ENCODE measurements around the gene CSTB.

CSTB gene

DNA sequence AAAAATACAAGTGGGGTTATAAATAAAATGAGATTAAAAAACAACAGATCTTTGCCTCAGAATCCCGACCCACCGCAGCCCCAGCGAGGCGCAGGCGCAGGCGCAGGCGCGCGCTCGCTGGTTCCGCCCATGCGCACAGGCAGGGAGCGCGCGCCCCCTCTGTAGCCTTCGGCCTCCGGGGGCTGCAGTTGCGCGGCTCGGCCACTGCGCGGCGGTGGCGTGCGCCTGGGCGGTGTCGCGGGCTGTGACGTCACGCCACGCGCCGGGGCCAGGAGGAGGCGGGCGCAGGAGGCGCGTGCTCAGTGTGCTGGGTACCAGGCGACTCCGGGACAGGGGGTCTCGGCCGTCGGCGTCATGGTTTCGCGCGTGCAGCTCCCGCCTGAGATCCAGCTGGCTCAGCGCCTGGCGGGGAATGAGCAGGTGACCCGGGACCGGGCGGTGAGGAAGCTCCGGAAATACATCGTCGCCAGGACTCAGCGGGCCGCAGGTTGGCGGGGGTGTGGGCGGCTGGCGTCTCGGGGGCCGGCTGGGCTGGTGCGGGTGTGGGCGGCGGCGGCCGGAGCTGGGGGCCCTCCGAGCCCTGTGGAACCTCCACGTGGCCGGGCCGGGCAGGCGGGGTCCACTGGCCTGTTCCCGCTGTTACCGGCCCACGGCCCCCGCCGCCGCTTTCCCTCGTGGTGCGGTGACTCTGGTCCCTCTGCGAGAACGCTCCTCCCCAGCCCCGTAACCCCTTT lies 13.3 kb upstream of the CSTB start, which contains the start of gene RRP1:
Gene RRP1 (plus strand): TSS at position 302 of the 734 bp plus-strand sequence. CDS start 53 bp downstream, at position 355.
- H3K4me3 ChIP-seq (ENCODE audit: control insufficient read depth, low read depth, low read length), result peak within 1 kb of the TSS; percentile 89
- peak; percentile 79 for DNase-seq (ENCODE audit: low read depth)
- TF ChIP-seq, protein P1, sequence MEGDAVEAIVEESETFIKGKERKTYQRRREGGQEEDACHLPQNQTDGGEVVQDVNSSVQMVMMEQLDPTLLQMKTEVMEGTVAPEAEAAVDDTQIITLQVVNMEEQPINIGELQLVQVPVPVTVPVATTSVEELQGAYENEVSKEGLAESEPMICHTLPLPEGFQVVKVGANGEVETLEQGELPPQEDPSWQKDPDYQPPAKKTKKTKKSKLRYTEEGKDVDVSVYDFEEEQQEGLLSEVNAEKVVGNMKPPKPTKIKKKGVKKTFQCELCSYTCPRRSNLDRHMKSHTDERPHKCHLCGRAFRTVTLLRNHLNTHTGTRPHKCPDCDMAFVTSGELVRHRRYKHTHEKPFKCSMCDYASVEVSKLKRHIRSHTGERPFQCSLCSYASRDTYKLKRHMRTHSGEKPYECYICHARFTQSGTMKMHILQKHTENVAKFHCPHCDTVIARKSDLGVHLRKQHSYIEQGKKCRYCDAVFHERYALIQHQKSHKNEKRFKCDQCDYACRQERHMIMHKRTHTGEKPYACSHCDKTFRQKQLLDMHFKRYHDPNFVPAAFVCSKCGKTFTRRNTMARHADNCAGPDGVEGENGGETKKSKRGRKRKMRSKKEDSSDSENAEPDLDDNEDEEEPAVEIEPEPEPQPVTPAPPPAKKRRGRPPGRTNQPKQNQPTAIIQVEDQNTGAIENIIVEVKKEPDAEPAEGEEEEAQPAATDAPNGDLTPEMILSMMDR (conservative IDR thresholded peaks at IDR 0.05; ENCODE audit: control insufficient read depth, insufficient read depth, low read depth, low read length), result peak; percentile 39

DNA sequence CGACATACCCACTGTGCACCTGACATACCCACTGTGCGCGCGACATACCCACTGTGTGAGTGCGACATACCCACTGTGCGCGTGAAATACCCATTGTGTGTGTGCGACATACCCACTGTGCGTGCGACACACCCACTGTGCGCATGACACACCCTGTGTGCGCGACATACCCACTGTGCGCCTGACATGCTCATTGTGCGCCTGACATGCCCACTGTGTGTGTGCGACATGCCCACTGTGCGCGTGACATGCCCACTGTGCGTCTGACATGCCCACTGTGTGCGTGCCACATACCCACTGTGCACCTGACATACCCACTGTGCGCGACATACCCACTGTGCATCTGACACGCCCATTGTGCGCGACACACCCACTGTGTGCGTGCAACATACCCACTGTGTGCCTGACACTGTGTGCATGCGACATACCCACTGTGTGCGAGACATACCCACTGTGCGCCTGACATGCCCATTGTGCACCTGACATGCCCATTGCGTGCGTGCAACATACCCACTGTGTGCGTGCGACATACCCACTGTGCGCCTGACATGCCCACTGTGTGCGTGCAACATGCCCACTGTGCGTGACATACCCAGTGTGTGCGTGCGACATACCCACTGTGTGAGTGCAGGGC lies 10.8 kb upstream of the CSTB start:
- no peak for DNase-seq (ENCODE audit: low read depth)
- TF ChIP-seq, protein P1 (conservative IDR thresholded peaks at IDR 0.05; ENCODE audit: control insufficient read depth, insufficient read depth, low read depth, low read length), result no peak
- H3K4me3 ChIP-seq (ENCODE audit: control insufficient read depth, low read depth, low read length), result no peak overlapping the region

DNA sequence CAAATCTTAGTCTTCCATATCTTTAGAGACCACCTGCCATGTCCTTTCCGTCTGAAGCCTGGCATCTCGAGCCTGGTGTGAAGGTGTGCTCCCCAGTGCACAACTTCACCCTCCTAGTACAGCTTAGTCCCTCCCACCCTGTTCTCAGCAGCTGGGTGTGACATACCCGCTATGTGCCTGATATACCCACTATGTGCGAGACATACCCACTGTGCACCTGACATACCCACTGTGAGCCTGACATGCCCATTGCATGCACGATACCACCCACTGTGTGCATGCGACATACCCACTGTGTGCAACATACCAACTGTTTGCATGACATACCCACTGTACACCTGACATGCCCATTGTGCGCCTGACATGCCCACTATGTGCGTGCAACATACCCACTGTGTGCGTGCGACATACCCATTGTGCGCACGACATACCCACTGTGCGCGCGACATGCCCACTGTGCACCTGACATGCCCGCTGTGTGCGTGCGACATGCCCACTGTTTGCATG lies 10.2 kb upstream of the CSTB start:
- TF ChIP-seq, protein P1 (conservative IDR thresholded peaks at IDR 0.05; ENCODE audit: control insufficient read depth, insufficient read depth, low read depth, low read length), result no peak
- no peak overlapping the region for H3K4me3 ChIP-seq (ENCODE audit: control insufficient read depth, low read depth, low read length)
- no peak for DNase-seq (ENCODE audit: low read depth)

DNA sequence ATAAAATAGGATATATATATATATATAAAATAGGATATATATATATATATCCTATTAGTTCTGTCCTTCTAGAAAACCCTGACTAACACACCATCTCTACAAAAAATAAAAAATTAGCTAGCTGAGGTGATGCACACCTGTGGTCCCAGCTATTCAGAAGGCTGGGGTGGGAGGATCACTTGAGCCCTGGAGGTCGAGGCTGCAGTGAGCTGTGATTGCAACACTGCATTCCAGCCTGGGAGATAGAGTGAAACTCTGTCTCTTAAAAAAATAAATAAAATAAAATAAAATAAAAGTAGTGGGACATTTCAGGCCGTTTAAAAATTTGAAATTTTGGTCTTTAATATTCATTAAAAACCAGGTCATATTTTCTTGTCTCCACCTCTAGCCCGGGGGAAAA lies 9.0 kb upstream of the CSTB start:
- H3K4me3 ChIP-seq (ENCODE audit: control insufficient read depth, low read depth, low read length), result no peak overlapping the region
- no peak for DNase-seq (ENCODE audit: low read depth)
- TF ChIP-seq, protein P1 (conservative IDR thresholded peaks at IDR 0.05; ENCODE audit: control insufficient read depth, insufficient read depth, low read depth, low read length), result no peak

DNA sequence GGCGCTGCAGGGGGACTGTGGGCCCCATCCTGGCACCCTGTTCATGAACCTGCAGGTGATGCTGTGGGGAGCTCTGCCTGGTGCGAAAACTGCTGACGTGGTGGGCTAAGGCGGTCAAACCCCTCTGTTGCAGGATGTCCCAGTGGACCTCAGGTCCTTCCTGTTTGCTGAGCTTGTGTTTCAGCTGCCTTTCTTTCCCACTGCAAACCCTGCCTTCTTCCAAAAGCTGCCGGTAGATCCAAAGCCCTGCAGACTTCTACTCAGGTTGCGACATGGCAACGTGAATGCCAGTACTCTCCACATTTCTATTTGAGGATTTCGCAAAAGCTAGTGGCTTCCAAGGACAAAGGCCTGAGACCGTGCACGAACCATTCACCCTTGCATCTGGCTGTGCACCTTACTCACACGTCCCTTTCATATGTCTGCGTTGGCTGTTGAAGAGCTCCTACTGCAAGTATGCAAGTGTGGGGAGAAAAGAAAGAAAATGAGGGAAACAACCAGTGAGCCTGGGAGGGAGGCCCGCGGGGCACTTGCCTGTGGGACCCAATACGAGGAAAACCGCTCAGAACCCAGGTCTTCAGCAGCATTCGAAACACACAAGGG lies 7.1 kb upstream of the CSTB start:
- TF ChIP-seq, protein P1 (conservative IDR thresholded peaks at IDR 0.05; ENCODE audit: control insufficient read depth, insufficient read depth, low read depth, low read length), result no peak
- no peak overlapping the region for H3K4me3 ChIP-seq (ENCODE audit: control insufficient read depth, low read depth, low read length)
- DNase-seq (ENCODE audit: low read depth), result no peak

DNA sequence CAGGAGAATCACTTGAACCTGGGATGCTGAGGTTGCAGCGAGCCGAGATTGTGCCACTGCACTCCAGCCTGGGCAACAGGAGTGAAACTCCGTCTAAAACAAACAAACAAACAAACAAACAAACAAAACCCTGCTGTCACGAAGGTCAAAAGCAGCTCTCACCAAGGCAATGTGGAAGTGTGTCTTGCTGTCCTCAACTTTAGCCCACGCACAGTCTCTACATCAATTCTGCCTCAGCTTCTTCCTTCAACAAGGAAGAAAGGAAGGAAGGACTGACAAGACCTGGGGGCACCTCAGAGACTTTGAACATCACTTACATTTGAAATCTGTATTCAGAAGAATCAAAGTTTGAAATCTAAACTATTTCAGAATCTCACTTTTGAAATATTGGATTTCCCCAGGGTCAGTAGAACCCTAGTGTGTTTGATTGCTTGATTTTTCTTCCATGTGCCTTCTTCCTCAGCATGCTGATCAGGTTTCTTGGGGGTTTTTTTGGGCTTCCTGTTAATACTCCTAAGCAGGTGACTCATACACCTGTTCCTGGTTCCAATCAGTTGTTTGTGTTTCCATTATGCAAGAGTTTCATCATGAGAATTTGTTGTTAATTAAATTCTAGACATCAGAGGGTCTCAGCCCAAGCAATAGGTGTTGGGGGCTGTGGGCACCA lies 6.5 kb upstream of the CSTB start:
- TF ChIP-seq, protein P1 (conservative IDR thresholded peaks at IDR 0.05; ENCODE audit: control insufficient read depth, insufficient read depth, low read depth, low read length), result no peak
- no peak overlapping the region for H3K4me3 ChIP-seq (ENCODE audit: control insufficient read depth, low read depth, low read length)
- no peak for DNase-seq (ENCODE audit: low read depth)
